ENCODE measurements around the gene PIGC. TPM values are rescaled to one million over a fixed set of nuclear protein-coding genes. Genes with fewer than 3 reads are reported as not detected.
"Not testable (repeated sequence)": the region's sequence is repeated elsewhere in the genome, so short reads cannot be mapped to it uniquely, and the experiment has no call there.

PIGC gene
- total and polyA plus RNA-seq, 10 of the 15 experiments (the other 5 are each of a cell fraction or from before 2014, with no cell fraction given), result 11.0 to 37.3 (median 19.6) TPM

- CTCF ChIA-PET, result interaction anchor here (0.9 to 7.8 kb wide), 12 partner anchors 8 to 457 kb away, joined by 3 to 91 read pairs (median 5); no protein-coding TSS in a partner anchor
- no peak for ATAC-seq
- RAD21 ChIA-PET (ENCODE audit: unreplicated experiment), result interaction anchor here (1.0 to 2.3 kb wide), 3 partner anchors 52 to 353 kb away, joined by 3 to 16 read pairs (median 3); no protein-coding TSS in a partner anchor
- no peaks in the 10 kb centered on the region for H3K4me1 ChIP-seq (ENCODE audit: control insufficient read depth, insufficient read depth, low read length)
- WGBS (ENCODE audit: insufficient coverage, insufficient replicate concordance, low lambda C conversion rate, missing lambda C conversion rate), result 97% methylated on average over 6 of the region's 6 CpGs
- SMC1A ChIA-PET (ENCODE audit: uncharacterized antibody, unreplicated experiment), result interaction anchor here (1.1 to 2.5 kb wide), 8 partner anchors 13 to 440 kb away, joined by 4 to 18 read pairs (median 6); no protein-coding TSS in a partner anchor
- peaks cover 24% of the 10 kb centered on the region for H3K79me2 ChIP-seq (ENCODE audit: control insufficient read depth, insufficient read depth, low read length)
- peak; percentile 52 for FAIRE-seq
- TF ChIP-seq ZBTB4 (CRISPR knock-in tag; IDR thresholded peaks at IDR 0.05), result no peak
- no peaks in the 10 kb centered on the region for H4K20me1 ChIP-seq (ENCODE audit: control insufficient read depth, insufficient read depth)
- in situ Hi-C loops (cut with MboI) (loop anchor here (25.0 kb wide), 1 partner anchor 655 kb away; the partner anchor contains the start of gene METTL13), intact Hi-C loops (cut with micrococcal nuclease; ENCODE audit: unreplicated experiment) (no loop called here)
- no peak overlapping the region for H3K9ac ChIP-seq (ENCODE audit: control insufficient read depth, insufficient read depth, low read length)
- peak overlapping the region; percentile 82 for H3K4me2 ChIP-seq (ENCODE audit: control insufficient read depth, insufficient read depth)
- no peak for DNase-seq (ENCODE audit: low read depth, low spot score)
- POLR2A ChIA-PET, result no interaction called here
- H3K9me3 ChIP-seq (replicated peaks; ENCODE audit: control insufficient read depth, insufficient read depth, low read length), result no peaks in the 10 kb centered on the region; the same call in 1 of the 3 replicates
- H3K4me3 ChIP-seq, result peak overlapping the region; percentile 94
- no peak overlapping the region for H2AFZ ChIP-seq (ENCODE audit: control insufficient read depth, low read depth, low read length)
- 0 out of 4 replicates have a peak, but pooled peaks cover 0 to 3% of the 10 kb centered on the region in 2 experiments for H3K36me3 ChIP-seq (ENCODE audit: control insufficient read depth in 2 of 2, insufficient read depth in 2 of 2, low read length in 1 of 2)
- no TSS peak for BruUV-seq (replicated peaks)
- H3K27ac ChIP-seq (ENCODE audit: control insufficient read depth, insufficient read depth), result no peak overlapping the region
- no peaks in the 10 kb centered on the region for H3K27me3 ChIP-seq (replicated peaks in 1 of 2; ENCODE audit: control insufficient read depth in 2 of 2, insufficient read depth in 2 of 2, low read length in 1 of 2)
Observed at GRCh38 chr1:172442404-172442803, 1.5 kb downstream of the PIGC start.

- H3K4me2 ChIP-seq (ENCODE audit: control insufficient read depth, insufficient read depth); intact Hi-C loops (cut with micrococcal nuclease; ENCODE audit: unreplicated experiment); H3K79me2 ChIP-seq (ENCODE audit: control insufficient read depth, insufficient read depth, low read length); H3K4me3 ChIP-seq; H3K9me3 ChIP-seq (replicated peaks; ENCODE audit: control insufficient read depth, insufficient read depth, low read length); H3K27me3 ChIP-seq (replicated peaks in 1 of 2; ENCODE audit: control insufficient read depth in 2 of 2, insufficient read depth in 2 of 2, low read length in 1 of 2); H2AFZ ChIP-seq (ENCODE audit: control insufficient read depth, low read depth, low read length); BruUV-seq (replicated peaks); ATAC-seq; H4K20me1 ChIP-seq (ENCODE audit: control insufficient read depth, insufficient read depth); FAIRE-seq; H3K4me1 ChIP-seq (ENCODE audit: control insufficient read depth, insufficient read depth, low read length); POLR2A ChIA-PET; H3K9ac ChIP-seq (ENCODE audit: control insufficient read depth, insufficient read depth, low read length); RAD21 ChIA-PET (ENCODE audit: unreplicated experiment); H3K36me3 ChIP-seq (ENCODE audit: control insufficient read depth in 2 of 2, insufficient read depth in 2 of 2, low read length in 1 of 2); H3K27ac ChIP-seq (ENCODE audit: control insufficient read depth, insufficient read depth); CTCF ChIA-PET; DNase-seq (ENCODE audit: low read depth, low spot score): not testable (repeated sequence)
- 91% methylated on average over 3 of the region's 3 CpGs for WGBS (ENCODE audit: insufficient coverage, insufficient replicate concordance, low lambda C conversion rate, missing lambda C conversion rate)
- SMC1A ChIA-PET (ENCODE audit: uncharacterized antibody, unreplicated experiment), result interaction anchor here (0.6 to 1.0 kb wide), 2 partner anchors 225 to 434 kb away, joined by 3 read pairs; no protein-coding TSS in a partner anchor
- in situ Hi-C loops (cut with MboI), result loop anchor here (25.0 kb wide), 1 partner anchor 650 kb away; the partner anchor contains the start of gene METTL13
Observed at GRCh38 chr1:172437183-172437582, 6.7 kb downstream of the PIGC start.

All from GM12878 (cell line).